Activated CD4-positive, alpha-beta T cell treated with anti-CD3 and anti-CD28 coated beads, Interleukin-2, amount 10 ng/mL, durations not matched to agents 24 days and 14 days (primary cell): ENCODE measurements around the gene PCED1B. TPM values are rescaled to one million over a fixed set of nuclear protein-coding genes. Genes with fewer than 3 reads are reported as not detected.
A peak's percentile ranks its signal among the peaks of the same experiment; 100 is the strongest.
"Not testable (repeated sequence)": the region's sequence is repeated elsewhere in the genome, so short reads cannot be mapped to it uniquely, and the experiment has no call there.

Experiments used
- DNase-seq: peaks from one replicate; pipeline ENCODE4 v3.0.0; 2022
- H3K27ac Mint-ChIP-seq: one replicate; pipeline ENCODE4 v1.8.0; 2022; ENCODE audit warnings: mild to moderate bottlenecking, mixed read lengths
- H3K27me3 Mint-ChIP-seq: one replicate; pipeline ENCODE4 v1.8.0; 2022; ENCODE audit warnings: mixed read lengths
- H3K36me3 Mint-ChIP-seq: one replicate; pipeline ENCODE4 v1.8.0; 2022; ENCODE audit warnings: low read depth, mild to moderate bottlenecking, mixed read lengths
- H3K4me1 Mint-ChIP-seq: one replicate; pipeline ENCODE4 v1.8.0; 2021; ENCODE audit warnings: mixed read lengths
- H3K4me3 Mint-ChIP-seq: one replicate; pipeline ENCODE4 v1.8.0; 2022; ENCODE audit warnings: mild to moderate bottlenecking, moderate library complexity, mixed read lengths
- H3K9me3 Mint-ChIP-seq: one replicate; pipeline ENCODE4 v1.8.0; 2021; ENCODE audit warnings: mixed read lengths
- intact Hi-C: fragments of 100-400 bp; cut with micrococcal nuclease; formaldehyde crosslinking; loops from one replicate; pipeline ENCODE4 v1.15.1; 2023
- total RNA-seq: library from RNA; stranded (reverse); gene quantifications from 2 replicates; pipeline ENCODE4 v1.2.3, GENCODE V29; 2022

Gene PCED1B
- total RNA-seq, 1 donor from 2014 or later, result 55.2 TPM

DNA sequence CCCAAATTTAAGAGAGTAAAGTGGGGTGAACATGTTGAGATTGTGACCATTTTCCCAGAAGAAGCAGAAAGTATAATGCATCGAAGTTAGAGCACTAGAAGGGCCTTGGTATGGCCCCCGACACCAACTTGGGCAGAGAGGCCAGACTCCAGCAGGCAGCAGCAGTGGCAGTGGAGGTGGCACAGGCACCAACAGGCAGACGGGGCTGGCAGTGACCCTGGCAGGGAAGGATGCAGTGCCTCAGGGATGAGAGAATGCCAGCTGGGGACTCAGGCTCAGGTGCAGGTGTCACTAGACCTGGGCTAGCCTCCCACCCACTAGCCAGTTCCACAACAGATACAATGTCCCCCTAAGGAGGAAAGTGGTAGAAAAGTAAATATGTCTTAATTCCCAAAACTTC lies 28.0 kb downstream of the PCED1B start:
- intact Hi-C loops, result no loop called here
- no peak for DNase-seq
- Mint-ChIP-seq H3K4me1 (peaks cover 19% of the 10 kb centered on the region), H3K9me3 (no peaks in the 10 kb centered on the region), H3K27me3 (no peaks in the 10 kb centered on the region), H3K36me3 (peaks cover 41% of the 10 kb centered on the region), H3K27ac (no peak overlapping the region), H3K4me3 (no peak overlapping the region)

DNA sequence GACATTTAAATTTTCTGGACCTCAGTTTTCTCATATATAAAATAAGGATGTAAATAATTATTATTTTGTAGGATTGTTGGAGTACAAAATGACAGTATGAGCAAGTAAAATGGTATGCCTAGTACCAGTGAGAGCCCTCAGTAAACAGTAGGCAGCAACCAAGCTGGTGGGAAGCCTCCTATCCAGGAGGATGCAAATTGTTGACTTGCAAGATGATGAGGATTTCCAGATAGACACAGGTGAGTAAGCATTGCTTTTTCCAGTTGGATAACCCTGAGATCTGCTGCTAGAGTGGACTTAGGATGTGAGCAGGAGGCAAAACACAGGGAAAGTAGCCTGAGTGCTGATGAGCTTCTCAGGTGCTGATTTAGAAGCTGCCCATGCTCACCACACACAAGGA lies 28.5 kb downstream of the PCED1B start:
- H3K27ac Mint-ChIP-seq, result no peak overlapping the region
- intact Hi-C loops, result no loop called here
- no peak for DNase-seq
- no peaks in the 10 kb centered on the region for H3K9me3 Mint-ChIP-seq
- H3K4me3 Mint-ChIP-seq, result no peak overlapping the region
- H3K4me1 Mint-ChIP-seq, result peaks cover 21% of the 10 kb centered on the region
- H3K27me3 Mint-ChIP-seq, result no peaks in the 10 kb centered on the region
- H3K36me3 Mint-ChIP-seq, result peaks cover 41% of the 10 kb centered on the region

DNA sequence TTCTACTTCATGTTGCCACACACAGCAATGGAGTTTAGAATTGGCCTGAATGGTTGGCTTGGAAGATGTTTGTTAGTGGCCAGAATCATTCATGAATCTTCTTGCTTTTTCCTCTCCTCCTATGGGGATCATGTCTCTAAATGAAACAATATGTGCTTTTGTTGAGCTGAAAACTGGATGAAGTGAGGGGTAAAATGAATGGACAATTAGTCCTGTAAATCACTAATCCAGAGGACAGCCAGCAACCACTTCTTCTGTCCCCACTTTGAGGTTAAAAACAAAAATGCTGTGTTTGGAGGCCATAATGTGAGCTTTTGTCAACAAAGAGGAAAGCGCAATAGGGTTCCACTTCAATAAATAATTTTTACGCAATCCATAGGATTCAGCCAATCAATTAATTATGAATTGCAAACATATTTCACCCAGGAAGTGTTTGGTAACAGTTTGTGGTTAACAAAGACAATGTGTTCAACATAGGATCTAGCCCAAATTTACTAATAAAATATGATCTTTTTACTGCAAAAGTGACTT lies 30.7 kb downstream of the PCED1B start:
- H3K4me1 Mint-ChIP-seq, result peaks cover 21% of the 10 kb centered on the region
- intact Hi-C loops, result no loop called here
- H3K36me3 Mint-ChIP-seq, result peaks cover 42% of the 10 kb centered on the region
- no peak for DNase-seq
- no peak overlapping the region for H3K4me3 Mint-ChIP-seq
- no peak overlapping the region for H3K27ac Mint-ChIP-seq
- no peaks in the 10 kb centered on the region for H3K27me3 Mint-ChIP-seq
- no peaks in the 10 kb centered on the region for H3K9me3 Mint-ChIP-seq

DNA sequence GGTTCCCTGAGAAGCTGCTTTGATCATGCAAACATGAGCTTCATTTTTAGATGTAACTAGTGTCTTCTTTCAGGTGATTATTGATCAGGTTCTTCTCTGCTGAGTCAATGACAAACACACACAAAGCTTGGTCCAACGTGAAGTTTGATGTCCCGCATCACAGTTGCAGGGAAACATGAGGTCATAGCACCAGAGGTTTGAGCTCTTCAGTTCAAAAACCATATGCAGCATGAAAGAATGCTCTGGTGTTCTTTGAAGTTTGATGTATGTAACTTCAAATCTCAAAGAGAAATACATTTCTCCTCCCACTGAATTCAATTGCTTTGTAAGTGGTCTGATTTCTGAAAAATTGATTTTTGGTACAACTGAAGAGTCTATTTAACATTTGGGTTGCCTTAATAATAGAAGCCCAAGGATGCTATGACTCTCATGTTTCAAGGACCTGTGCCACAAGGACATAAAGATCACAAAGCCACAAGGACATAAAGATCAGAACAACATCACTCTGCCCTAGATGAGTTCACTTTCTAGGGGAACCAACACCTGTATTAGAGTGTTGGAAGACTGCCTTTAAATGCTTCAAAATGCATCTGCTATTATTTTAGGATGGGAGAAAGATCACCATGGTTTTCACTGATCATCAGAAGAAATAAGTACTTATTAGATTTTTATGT lies 31.4 kb downstream of the PCED1B start:
- intact Hi-C loops, result loop anchor here (1.0 kb wide), 1 partner anchor 25 kb away; no protein-coding TSS in a partner anchor
- H3K4me1 Mint-ChIP-seq, result peaks cover 21% of the 10 kb centered on the region
- H3K9me3 Mint-ChIP-seq, result no peaks in the 10 kb centered on the region
- peaks cover 44% of the 10 kb centered on the region for H3K36me3 Mint-ChIP-seq
- peak overlapping the region; percentile 16 for H3K4me3 Mint-ChIP-seq
- H3K27me3 Mint-ChIP-seq, result no peaks in the 10 kb centered on the region
- no peak for DNase-seq
- H3K27ac Mint-ChIP-seq, result peak overlapping the region; percentile 67

DNA sequence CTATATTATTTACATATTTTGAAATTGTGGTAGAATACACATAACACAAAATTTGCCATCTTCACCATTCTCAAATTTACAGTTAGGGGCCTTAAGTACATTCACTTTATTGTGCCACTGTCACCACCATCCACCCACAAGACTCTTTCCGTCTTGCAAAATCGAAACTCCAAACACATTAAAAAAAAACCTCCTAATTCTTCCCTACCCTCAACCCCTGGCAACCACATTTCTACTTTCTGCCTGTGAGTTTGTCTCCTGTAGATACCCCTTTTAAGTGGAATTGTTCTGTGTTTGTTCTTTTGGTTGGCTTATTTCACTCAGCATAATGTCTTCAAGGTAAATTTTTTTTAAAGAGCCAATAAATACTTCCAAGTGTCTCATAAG lies 32.0 kb downstream of the PCED1B start:
- Mint-ChIP-seq H3K27me3 (no peaks in the 10 kb centered on the region), H3K4me3 (peak overlapping the region; percentile 28), H3K27ac (peak overlapping the region; percentile 73), H3K9me3 (no peaks in the 10 kb centered on the region), H3K36me3 (peaks cover 44% of the 10 kb centered on the region), H3K4me1 (peaks cover 21% of the 10 kb centered on the region)
- peak; percentile 68 for DNase-seq
- intact Hi-C loops, result loop anchor here (1.0 kb wide), 1 partner anchor 25 kb away; no protein-coding TSS in a partner anchor

DNA sequence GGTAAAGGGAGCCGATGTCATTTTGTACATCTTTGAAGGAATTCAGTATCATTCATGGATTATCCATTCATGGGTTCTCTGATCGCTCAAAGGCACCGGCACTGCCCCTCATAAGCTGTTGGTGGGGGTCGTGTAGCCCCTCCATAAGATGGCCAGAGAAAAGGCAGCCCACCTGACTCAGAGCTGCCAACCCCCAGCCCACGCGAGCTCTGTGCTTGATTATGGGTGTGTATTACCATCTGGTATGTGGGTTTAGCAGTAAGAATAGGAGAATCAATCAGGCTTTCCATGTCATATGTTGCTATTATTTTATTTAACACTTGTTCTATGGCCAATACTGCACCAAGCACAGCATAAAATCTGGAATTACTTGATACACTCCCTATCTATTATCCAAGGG lies 32.4 kb downstream of the PCED1B start:
- H3K36me3 Mint-ChIP-seq, result peaks cover 40% of the 10 kb centered on the region
- peak overlapping the region; percentile 28 for H3K4me3 Mint-ChIP-seq
- H3K27me3 Mint-ChIP-seq, result no peaks in the 10 kb centered on the region
- H3K4me1 Mint-ChIP-seq, result peaks cover 21% of the 10 kb centered on the region
- intact Hi-C loops, result loop anchor here (1.0 kb wide), 1 partner anchor 26 kb away; no protein-coding TSS in a partner anchor
- H3K27ac Mint-ChIP-seq, result peak overlapping the region; percentile 73
- no peaks in the 10 kb centered on the region for H3K9me3 Mint-ChIP-seq
- no peak for DNase-seq

DNA sequence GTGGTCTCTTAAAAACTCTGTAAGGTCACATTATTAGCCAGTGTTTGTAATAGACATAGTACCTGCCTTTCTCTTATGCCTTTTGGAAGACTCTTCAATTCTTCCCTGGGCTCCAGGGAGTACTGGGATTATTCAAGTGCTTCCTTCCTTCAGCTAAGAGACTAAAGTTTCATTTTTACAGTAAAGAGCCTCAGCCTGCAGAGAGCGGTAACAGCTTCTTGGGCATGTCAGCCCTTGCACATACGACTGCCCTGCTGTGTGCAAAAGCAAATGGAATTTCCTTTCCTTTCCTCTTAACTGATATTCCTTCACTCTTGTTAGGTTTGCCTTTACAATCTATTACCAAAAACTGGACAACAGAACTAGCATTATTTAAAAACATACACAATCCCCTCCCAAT lies 33.3 kb downstream of the PCED1B start:
- Mint-ChIP-seq H3K36me3 (peaks cover 42% of the 10 kb centered on the region), H3K4me1 (peaks cover 21% of the 10 kb centered on the region), H3K9me3 (no peaks in the 10 kb centered on the region), H3K27me3 (no peaks in the 10 kb centered on the region), H3K4me3 (no peak overlapping the region), H3K27ac (no peak overlapping the region)
- intact Hi-C loops, result no loop called here
- DNase-seq, result no peak

DNA sequence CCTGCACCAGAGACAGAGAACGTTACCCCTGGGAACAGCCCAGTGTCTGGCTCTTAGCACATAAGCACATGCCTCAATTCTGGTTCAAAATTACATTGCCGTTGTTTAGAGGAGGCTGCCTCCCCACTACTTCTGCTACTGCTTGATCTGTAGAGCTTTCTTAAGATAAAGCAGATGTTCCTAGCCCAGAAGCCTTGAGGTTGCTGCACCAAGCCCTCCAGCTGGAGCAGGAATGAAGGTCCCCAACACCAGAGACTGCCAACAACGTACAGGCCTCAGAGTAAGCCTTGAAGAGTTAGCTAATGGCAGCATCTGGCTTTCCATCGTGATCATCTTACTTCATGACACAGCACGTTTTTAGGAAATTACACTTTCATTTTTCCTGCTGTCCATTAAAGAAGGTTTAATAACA lies 35.1 kb downstream of the PCED1B start:
- no peak overlapping the region for H3K4me3 Mint-ChIP-seq
- no peak for DNase-seq
- H3K36me3 Mint-ChIP-seq, result peaks cover 45% of the 10 kb centered on the region
- H3K9me3 Mint-ChIP-seq, result no peaks in the 10 kb centered on the region
- H3K27me3 Mint-ChIP-seq, result no peaks in the 10 kb centered on the region
- H3K4me1 Mint-ChIP-seq, result peaks cover 23% of the 10 kb centered on the region
- intact Hi-C loops, result no loop called here
- H3K27ac Mint-ChIP-seq, result no peak overlapping the region

DNA sequence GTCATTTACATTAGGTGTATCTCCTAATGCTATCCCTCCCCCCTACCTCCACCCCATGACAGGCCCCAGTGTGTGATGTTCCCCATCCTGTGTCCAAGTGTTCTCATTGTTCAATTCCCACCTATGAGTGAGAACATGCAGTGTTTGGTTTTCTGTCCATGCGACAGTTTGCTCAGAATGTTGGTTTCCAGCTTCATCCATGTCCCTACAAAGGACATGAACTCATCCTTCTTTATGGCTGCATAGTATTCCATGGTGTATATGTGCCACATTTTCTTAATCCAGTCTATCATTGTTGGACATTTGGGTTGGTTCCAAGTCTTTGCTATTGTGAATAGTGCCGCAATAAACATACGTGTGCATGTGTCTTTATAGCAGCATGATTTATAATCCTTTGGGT lies 37.9 kb downstream of the PCED1B start:
- H3K36me3 Mint-ChIP-seq, result peaks cover 39% of the 10 kb centered on the region

DNA sequence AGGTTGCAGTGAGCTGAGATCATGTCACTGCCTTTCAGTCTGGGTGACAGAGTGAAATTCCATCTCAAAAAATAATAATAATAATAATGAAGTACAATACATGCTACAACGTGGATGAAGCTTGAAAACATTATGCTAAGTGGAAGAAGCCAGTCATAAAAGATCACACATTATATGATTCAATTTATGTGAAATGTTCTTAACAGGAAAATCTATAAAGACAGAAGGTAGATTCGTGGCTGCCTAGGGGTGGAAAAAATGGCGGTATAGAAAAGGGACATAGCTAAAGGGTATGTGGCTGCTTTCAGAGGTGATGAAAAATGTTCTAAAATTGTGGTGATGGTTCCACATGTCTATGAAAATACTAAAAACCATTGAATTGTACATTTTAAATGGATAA lies 41.3 kb downstream of the PCED1B start:
- H3K27me3 Mint-ChIP-seq, result no peaks in the 10 kb centered on the region
- intact Hi-C loops, result loop anchor here (5.0 kb wide), 3 partner anchors 38 to 72 kb away; no protein-coding TSS in a partner anchor

More for the DNA sequence above, 37.9 kb downstream of the PCED1B start:
- intact Hi-C loops, H3K9me3 Mint-ChIP-seq, DNase-seq, H3K27ac Mint-ChIP-seq, H3K27me3 Mint-ChIP-seq, H3K4me3 Mint-ChIP-seq: not testable (repeated sequence)
- H3K4me1 Mint-ChIP-seq, result peaks cover 10% of the 10 kb centered on the region

DNA sequence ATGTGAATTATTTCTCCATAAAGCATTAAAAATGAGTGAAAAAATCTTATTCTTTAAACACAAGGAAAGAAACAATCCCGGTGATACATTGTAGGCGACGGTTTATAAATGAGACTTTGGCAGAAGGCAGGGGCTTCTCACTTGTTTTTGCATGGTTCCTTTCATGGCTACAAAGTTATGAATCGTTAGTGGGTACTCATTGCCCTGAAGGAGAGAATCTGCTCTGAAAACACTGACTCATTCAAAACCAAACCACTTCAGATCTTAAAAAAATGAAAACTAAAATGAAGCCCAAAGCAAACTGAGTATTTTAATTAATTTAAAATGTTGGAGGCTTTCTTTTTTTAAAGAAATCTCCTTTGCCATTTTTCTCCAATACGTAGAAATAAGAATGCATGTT lies 41.7 kb downstream of the PCED1B start:
- intact Hi-C loops, result loop anchor here (5.0 kb wide), 3 partner anchors 39 to 71 kb away; no protein-coding TSS in a partner anchor
- H3K4me3 Mint-ChIP-seq, result no peak overlapping the region
- no peak for DNase-seq
- peaks cover 9% of the 10 kb centered on the region for H3K4me1 Mint-ChIP-seq
- peak overlapping the region; percentile 92 for H3K27ac Mint-ChIP-seq
- no peaks in the 10 kb centered on the region for H3K9me3 Mint-ChIP-seq
- H3K36me3 Mint-ChIP-seq, result peaks cover 46% of the 10 kb centered on the region
- no peaks in the 10 kb centered on the region for H3K27me3 Mint-ChIP-seq

More for the DNA sequence above, 41.3 kb downstream of the PCED1B start:
- Mint-ChIP-seq H3K36me3 (peaks cover 46% of the 10 kb centered on the region), H3K9me3 (no peaks in the 10 kb centered on the region), H3K4me3 (no peak overlapping the region), H3K4me1 (peaks cover 9% of the 10 kb centered on the region), H3K27ac (peak overlapping the region; percentile 92)
- no peak for DNase-seq

DNA sequence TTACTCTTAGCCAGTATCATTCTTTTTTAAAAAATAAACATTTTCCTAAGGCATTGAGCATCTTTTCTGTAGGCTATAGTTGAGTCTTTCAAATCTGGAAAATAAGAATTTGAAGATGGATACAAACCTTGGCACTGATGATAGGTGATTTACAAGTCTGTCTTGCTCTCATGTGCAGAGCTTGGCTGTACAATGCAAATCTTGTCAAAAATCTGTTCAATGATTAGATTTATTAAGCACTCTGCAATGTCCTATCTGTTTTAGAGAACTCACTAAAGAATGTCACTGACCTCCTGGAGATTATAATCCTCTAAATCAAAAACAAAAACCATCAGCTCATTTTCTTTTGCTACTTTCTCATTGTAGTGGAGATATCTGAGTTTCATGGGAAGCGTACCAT lies 43.2 kb downstream of the PCED1B start:
- DNase-seq, result no peak
- Mint-ChIP-seq H3K27ac (no peak overlapping the region), H3K9me3 (no peaks in the 10 kb centered on the region), H3K4me1 (peaks cover 9% of the 10 kb centered on the region), H3K36me3 (peaks cover 43% of the 10 kb centered on the region), H3K27me3 (no peaks in the 10 kb centered on the region), H3K4me3 (no peak overlapping the region)
- intact Hi-C loops, result loop anchor here (5.0 kb wide), 3 partner anchors 40 to 70 kb away; no protein-coding TSS in a partner anchor

DNA sequence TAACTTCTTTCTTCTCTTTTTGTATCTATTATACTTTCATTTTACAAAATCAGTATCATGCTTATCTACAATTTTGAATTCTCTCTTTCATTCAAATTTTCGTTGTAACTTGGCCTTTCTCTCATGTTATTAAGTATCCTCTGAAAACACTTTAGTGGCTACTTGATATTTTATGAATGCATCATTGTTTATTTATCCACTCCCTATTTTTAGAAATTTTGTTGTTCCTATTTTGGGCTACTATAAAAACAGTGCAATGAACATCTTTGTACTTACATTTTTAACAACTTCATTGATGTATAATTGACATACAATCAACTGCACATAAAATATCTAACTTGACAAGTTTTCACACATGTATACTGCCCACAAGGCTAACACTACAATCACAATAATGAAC lies 44.3 kb downstream of the PCED1B start:
- H3K27ac Mint-ChIP-seq, result no peak overlapping the region
- H3K27me3 Mint-ChIP-seq, result no peaks in the 10 kb centered on the region
- H3K9me3 Mint-ChIP-seq, result no peaks in the 10 kb centered on the region
- intact Hi-C loops, result loop anchor here (5.0 kb wide), 3 partner anchors 39 to 69 kb away; no protein-coding TSS in a partner anchor
- H3K4me1 Mint-ChIP-seq, result peaks cover 6% of the 10 kb centered on the region
- no peak for DNase-seq
- H3K4me3 Mint-ChIP-seq, result no peak overlapping the region
- H3K36me3 Mint-ChIP-seq, result peaks cover 39% of the 10 kb centered on the region

DNA sequence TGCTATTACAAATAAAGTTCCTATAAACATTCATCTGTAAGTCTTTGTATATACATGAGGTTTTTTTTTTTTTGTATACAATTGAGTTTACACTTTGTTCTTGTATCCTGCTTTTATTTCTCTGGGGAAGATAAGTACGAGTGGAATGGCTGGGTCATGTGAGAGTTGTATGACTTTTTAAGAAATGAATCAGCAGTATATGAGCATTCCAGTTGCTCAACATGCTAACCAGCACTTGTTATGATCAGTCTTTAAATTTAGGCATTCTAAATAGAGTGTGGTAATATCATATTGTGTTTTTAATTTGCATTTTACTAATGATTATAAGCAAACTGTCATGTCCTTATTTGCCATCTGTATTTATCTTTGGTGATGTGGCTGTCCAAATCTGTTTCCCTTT lies 45.0 kb downstream of the PCED1B start:
- intact Hi-C loops, result loop anchor here (5.0 kb wide), 3 partner anchors 38 to 68 kb away; no protein-coding TSS in a partner anchor
- Mint-ChIP-seq H3K36me3 (peaks cover 35% of the 10 kb centered on the region), H3K4me1 (peaks cover 6% of the 10 kb centered on the region), H3K27me3 (no peaks in the 10 kb centered on the region), H3K4me3 (no peak overlapping the region), H3K27ac (no peak overlapping the region), H3K9me3 (no peaks in the 10 kb centered on the region)
- no peak for DNase-seq
